Kidney epithelial cell (primary cell): Measurements from ENCODE around the gene NREP. TPM values are rescaled to one million over a fixed set of nuclear protein-coding genes. Genes with fewer than 3 reads are reported as not detected.

Experiments used
- DNase-seq: peaks from one replicate; pipeline ENCODE4 v3.0.0-alpha.2; 2010; ENCODE audit warnings: low read depth
- H3K27me3 ChIP-seq: 2 replicates; pipeline ENCODE4 v1.6.0; 2011; ENCODE audit warnings: low read length; ENCODE audit not compliant: control insufficient read depth, insufficient read depth
- H3K36me3 ChIP-seq: 2 replicates; pipeline ENCODE4 v1.5.1; 2011; ENCODE audit warnings: low read length; ENCODE audit not compliant: control insufficient read depth, insufficient read depth
- H3K4me3 ChIP-seq: 2 replicates; pipeline ENCODE4 v1.5.1; 2011; ENCODE audit warnings: low read depth, mild to moderate bottlenecking, control low read depth, low read length
- CTCF ChIP-seq: IDR thresholded peaks from 2 replicates; pipeline ENCODE4 v1.5.1; 2011; ENCODE audit warnings: mild to moderate bottlenecking, moderate library complexity, low read length, control low read depth, inconsistent platforms; ENCODE audit not compliant: insufficient read depth, poor library complexity, severe bottlenecking
- total RNA-seq: library from RNA; depleted of rRNA; stranded (reverse); fragments of >200 nt; gene quantifications from 2 replicates; pipeline ENCODE4 v1.2.3, GENCODE V29; 2015

Gene NREP
- total RNA-seq, 1 donor from 2014 or later, result 140 TPM

GRCh38 chr5:111746791-111747190 is 10.2 kb downstream of the NREP start:
- Histone ChIP-seq H3K36me3 (peaks cover 1% of the 10 kb centered on the region), H3K27me3 (no peaks in the 10 kb centered on the region), H3K4me3 (no peak overlapping the region)
- DNase-seq, result no peak
- no peak for TF ChIP-seq CTCF

DNA sequence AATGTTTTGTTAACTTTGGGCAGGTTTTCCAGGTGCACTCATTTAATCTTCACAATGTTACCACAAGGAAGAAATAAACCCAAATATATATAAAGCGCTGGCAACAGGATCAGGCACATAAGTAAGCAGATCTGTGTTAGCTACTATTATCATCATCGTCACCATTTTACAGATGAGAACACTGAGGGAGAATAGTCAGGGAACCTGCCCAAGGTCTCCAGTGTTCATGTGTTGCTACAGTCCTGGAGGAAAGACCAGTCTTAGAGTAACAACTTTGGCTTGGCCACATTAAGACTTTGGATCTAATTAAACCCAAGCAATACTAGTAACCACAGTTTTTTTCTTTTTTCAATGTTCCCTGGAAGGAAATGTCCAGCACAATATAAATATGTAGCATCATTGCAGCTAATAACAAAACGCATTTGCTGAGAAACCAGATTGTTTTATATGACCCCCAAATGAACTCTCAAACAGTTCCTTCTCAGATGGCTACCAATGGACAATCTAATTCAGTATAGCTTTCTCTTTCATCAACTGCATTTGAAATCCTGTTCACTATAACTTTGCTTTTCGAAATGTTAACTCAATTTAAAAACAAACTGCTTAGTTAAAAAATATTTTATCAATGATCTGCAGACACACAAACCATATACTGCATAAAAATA is 11.8 kb downstream of the NREP start:
- Histone ChIP-seq H3K36me3 (peaks cover 1% of the 10 kb centered on the region), H3K4me3 (no peak overlapping the region), H3K27me3 (no peaks in the 10 kb centered on the region)
- no peak for TF ChIP-seq CTCF
- DNase-seq, result no peak

DNA sequence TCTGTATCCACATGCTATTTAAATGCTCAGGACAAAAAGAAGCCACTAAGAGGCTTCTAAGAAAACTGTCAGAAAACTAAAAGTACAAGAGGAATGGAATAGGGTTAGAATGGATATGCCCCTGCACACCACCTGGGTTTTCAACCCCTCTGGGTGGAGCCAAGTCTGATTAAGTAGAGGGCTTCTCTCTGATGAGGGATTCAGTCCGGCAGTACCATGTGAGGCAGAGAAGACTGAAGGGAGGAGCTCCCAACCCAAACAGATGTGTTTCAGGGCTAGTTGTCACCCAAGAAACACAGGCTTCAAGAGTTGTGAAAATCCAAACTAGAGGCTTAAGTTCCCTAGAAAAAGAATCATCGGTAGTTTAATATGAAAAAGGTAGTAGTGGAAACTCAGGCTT is 12.5 kb downstream of the NREP start:
- TF ChIP-seq CTCF, result no peak
- no peak for DNase-seq

GRCh38 chr5:111743988-111744387 is 13.0 kb downstream of the NREP start:
- no peaks in the 10 kb centered on the region for H3K36me3 ChIP-seq
- no peaks in the 10 kb centered on the region for H3K27me3 ChIP-seq
- TF ChIP-seq CTCF, result no peak
- no peak for DNase-seq
- no peak overlapping the region for H3K4me3 ChIP-seq

More for the DNA sequence above, 12.5 kb downstream of the NREP start:
- Histone ChIP-seq H3K36me3 (no peaks in the 10 kb centered on the region), H3K4me3 (no peak overlapping the region), H3K27me3 (no peaks in the 10 kb centered on the region)

DNA sequence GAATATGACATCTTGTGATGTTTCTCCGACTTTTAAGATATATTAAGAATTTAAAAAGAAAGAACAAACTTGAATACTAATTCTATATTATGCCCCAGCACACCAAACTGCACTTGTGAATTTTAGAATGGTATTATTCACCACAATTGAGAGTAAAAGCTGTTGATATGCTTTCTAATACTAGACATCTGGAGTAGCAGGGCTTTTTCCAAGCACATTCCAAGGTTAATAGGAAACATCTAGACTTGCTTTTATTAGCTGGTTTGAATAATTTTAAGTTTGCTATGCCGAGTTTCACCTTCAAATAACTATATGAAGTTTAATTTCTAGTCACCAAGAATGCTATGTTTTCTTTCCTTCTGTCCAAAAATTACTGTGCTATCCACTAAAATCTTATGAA is 13.5 kb downstream of the NREP start:
- Histone ChIP-seq H3K4me3 (no peak overlapping the region), H3K27me3 (no peaks in the 10 kb centered on the region), H3K36me3 (no peaks in the 10 kb centered on the region)
- DNase-seq, result no peak
- no peak for TF ChIP-seq CTCF
